Loucy (cell line): ENCODE results near the gene ZNF724.

Experiments used
- CTCF ChIP-seq: fragments of 200-600 bp; sonication (generic); conservative IDR thresholded peaks from 2 replicates; pipeline ENCODE4 v1.5.1; 2014; ENCODE audit warnings: mild to moderate bottlenecking, antibody characterized with exemption, low read length
- EZH2phosphoT487 ChIP-seq: fragments of 200-600 bp; IDR thresholded peaks from 2 replicates; pipeline ENCODE4 v1.6.1; 2018; ENCODE audit warnings: antibody characterized with exemption, mild to moderate bottlenecking, moderate library complexity, borderline replicate concordance

GRCh38 chr19:23255700-23256099, 5.5 kb upstream of the ZNF724 start:
- TF ChIP-seq EZH2phosphoT487 (no peak), CTCF (no peak)
